ENCODE measurements around the gene EVA1C. TPM values are rescaled to one million over a fixed set of nuclear protein-coding genes. Genes with fewer than 3 reads are reported as not detected.
"Not testable (repeated sequence)": the region's sequence is repeated elsewhere in the genome, so short reads cannot be mapped to it uniquely, and the experiment has no call there.

The EVA1C gene
- polyA plus RNA-seq, 10 donors = 1.8 to 3.4 (median 2.9) TPM

DNA sequence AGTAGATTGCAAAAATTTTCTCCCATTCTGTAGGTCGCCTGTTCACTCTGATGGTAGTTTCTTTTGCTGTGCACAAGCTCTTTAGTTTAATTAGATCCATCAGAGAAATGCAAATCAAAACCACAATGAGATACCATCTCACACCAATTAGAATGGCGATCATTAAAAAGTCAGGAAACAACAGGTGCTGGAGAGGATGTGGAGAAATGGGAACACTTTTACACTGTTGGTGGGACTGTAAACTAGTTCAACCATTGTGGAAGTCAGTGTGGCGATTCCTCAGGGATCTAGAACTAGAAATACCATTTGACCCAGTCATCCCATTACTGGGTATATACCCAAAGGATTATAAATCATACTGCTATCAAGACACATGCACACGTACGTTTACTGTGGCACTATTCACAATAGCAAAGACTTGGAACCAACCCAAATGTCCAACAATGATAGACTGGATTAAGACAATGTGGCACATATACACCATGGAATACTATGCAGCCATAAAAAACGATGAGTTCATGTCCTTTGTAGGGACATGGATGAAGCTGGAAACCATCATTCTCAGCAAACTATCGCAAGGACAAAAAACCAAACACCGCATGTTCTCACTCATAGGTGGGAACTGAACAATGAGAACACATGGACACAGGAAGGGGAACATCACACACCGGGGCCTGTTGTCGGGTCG lies 21.8 kb upstream of the EVA1C start:
- DNase-seq = not testable (repeated sequence)

DNA sequence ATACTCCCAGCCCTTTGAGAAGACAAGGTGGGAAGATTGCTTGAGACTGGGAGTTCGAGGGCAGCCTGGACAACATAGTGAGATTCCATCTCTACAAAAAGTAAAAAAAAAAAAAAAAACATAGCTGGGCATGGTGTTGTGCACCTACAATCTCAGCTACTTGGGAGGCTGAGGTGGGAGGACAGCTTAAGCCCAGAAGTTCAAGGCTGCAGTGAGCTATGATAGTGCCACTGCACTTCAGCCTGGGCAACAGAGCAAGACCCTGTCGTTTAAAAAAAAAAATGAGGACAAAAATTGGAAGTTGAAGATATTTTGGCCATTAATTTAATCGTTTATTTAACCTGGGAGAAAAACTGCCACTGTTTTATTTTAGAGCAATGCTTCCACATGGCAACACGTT lies 20.8 kb upstream of the EVA1C start:
- no peak for DNase-seq

DNA sequence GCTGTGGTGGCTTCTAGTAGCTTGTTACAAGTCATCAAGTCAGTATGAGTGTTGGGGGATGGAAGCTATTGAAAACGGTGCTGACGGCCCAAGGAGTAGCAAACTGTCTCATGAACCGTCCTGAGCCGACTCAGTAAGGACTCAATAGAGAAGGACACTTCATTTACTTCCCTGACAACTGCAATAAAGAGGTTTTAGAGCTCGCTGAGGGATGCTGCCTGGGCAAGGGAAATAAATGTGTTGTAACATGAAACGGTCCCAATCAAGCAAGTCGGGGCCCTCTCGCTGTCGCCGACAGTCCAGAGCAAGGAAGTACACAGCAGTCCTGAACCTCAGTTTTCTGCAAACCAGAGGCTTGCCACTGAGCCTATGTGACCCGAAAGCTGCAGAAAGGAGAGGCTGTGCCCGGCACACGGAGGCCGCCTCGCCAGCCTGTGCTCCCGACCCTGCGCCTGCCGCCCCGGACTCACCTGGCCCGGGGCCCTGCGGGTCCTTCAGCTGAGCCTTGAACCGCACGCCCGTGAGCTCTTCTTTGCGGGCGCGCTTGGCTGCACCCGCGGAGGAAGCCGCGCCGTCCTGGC lies 20.1 kb upstream of the EVA1C start:
- no peak for DNase-seq

DNA sequence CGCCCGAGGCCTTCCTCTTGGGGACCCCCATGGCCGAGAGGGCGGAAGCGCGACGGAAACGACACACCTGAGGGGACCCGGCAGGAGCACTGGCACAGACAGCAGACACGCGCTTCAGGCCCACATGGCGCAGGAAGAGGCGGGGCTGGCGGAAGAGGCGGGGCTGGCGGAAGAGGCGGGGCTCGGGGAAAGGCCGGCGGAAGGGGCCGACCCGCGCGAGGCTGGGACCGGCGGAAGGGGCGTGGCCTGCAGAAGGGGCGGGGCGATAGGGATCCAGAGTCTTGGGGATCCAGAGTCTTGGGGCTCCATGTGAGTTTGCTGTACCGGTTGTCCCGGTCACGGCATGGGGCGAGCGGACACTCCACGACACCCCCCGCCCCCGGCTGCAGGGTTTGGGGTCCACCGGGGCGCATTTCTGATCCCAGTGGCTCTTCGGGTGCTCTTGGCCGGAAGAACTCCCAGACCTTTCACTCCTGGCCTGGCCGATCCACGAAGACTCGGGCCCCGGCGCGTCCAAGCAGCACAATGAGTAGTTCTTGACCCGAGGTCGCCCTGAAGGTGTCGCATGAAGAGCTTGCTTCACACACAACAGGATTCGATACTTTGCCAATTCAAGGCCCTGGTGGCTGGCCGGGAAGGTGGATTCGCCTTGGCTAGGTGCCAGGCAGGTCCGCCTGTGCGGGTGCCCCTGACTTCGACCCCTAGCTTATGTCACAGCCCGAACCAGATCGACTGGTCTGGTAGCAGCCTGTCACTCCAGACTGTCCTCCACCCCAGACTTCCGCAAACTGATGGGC lies 19.4 kb upstream of the EVA1C start, which contains the start of gene URB1:
URB1 (minus strand) TSS at position 133 of the 797 bp plus-strand sequence; CDS start at position 31, 102 bp downstream.
- peak; percentile 76 to 95 (median 90) for DNase-seq

DNA sequence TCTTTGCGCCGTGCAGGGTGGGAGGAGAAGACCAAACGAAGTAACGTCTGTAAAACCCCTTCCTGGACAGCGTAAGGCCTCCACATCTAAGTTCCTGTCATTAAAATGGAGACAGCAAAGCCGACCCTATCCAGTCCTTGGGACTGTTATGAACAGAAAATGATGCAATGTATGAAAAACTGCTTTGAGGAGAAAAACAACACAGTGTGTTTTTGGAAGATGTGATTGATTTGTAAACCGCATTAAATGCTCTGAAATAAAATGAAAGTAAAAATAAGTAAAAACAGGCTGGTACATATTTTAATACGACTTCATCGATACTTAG lies 18.9 kb upstream of the EVA1C start:
- no peak for DNase-seq

DNA sequence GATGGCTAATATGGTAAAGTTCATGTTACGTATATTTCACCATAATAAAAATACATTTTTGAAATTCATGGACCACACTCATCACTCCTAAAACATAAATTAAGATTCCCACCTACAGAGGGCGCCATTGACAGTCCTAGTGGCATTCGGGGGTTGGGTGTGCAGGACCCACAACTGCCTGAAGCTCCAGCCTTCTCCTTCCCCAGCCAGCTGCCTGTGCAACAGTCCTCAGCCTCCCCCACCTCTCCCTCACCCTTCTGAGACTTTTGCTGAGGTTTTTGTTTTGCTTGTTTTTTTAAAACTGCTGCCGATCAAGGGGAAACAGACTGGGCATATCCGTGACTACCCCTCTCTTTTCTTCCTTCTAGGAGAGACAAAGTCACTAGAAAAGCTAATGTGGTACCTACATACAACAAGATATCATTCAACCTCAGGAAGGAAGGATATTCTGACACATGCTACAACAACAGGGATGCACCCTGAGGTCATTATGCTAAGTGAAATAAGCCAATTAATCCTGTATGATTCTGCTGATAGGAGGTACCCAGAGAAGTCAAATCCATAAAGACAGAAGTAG lies 9.2 kb upstream of the EVA1C start:
- peak; percentile 52 to 74 (median 67) for DNase-seq

DNA sequence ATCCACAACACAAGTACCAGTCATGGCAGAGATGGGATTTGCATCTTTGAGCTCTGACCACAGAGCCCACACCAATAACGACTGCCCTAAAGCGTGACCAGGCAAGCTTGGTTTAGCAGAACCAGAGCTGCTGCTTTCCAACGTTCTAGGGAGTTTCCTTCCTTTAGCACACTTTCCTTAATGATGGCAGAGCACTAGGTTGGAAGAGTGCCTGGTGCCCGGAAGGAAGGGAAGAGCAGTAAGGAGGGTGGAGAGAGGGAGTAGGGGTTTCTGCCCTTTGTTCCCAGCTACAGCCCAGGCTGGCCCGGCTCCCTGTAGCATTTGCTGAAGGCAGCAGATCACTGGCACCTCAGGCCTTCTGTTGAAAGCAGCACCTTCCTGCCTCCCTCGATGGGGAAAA lies 6.1 kb upstream of the EVA1C start:
- no peak for DNase-seq

DNA sequence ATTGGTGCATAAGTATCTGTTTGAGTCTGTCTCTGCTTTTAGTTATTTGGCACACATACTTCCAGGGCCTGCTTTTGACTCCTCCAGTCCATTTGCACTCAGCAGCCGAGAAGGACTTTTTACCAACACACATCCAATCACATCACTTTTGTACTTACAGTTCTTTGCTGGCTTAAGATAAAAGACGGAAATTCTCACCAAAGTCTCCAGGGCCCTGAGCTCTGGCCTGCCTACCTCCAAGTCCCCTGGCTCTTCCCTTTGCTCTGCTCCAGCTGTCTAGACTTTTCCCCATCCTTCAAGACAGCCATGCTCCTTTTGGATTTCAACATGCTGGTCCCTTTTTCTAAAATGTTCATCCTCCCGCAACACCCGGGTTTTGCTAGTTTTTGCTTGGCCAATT lies 2.2 kb upstream of the EVA1C start:
- no peak for DNase-seq

DNA sequence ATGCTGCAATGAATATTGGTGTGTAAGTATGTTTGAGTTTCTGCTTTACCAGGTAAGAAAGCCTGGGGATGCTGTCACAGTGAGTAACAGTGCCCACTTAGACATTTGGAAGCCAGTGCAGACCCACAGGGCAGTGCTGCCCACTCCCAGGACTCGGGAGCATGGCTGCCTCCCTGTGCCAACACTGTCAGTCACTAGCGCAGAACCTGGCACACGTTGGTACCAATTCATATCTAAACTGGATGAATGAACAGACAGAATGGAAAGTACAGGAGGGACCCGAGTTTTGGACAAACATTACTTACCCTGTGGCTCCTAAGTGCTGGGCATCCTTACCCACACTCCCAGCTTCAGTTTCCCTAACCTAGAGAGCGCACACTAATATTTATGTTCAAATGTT lies 1.6 kb upstream of the EVA1C start:
- no peak for DNase-seq

DNA sequence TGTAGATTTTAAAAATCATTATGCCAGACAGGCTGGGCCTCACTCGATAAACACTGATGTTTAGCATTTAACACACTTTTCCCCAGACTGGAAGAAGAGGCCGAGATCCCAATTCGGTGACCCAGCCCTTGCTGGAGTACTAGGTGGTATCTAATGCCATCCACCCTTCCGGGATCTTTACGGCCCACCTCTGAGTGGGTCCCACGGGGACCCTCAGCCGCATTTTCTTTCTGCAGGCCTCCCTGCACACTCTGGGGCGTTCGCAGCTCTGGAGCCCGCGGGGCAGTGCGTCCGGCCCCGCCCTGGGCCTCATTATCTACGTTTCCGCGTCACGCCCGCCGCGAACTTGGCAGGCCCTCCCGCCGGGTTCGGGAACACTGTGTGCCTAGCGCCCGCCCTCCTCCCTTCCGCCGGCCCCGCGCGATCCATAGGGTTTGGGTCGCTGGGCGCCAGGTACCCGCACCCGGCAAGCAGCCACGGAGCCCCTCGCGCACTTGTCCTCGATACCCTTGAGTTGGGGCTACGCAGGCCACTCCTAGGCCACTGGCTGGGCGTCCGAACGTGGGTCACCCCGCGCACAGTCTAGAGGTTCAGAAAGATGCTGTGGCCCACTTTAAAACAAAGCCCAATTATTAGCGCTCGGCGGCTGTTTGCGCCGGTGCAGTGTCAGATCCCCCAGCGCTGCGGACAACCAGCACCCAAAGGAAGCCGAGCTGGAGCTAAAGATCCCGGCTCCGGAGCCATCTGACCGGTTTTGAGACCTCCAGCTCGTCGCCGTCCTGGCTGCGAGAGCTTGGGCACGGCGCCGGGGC lies 950 bp upstream of the EVA1C start:
- peak in 2 of 3 donors; percentile 46 to 75 for DNase-seq

DNA sequence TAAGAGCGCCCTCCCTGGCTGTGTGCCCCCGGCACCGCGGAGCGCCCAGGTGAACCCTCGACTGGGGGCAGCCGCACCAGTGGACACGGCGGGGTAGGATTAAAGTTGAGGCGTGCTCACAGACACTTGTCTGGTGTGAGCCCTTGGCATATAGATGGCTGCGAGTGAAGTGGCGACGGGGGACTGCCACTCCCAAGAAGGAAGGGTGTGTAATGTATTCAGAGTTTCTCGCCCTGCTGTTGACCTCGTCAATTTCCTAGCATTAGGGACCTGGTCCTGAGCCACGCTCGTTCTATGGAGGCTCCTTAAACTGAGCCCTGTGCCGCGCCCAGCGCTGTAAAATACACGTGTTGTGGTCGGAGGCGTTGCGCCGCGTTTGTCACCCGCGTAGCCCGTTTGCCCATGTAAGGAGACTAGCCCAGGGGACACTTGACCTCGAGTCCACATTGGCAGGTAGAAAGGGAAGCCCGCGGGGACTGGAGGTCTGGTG lies 554 bp downstream of the EVA1C start:
- no peak for DNase-seq

DNA sequence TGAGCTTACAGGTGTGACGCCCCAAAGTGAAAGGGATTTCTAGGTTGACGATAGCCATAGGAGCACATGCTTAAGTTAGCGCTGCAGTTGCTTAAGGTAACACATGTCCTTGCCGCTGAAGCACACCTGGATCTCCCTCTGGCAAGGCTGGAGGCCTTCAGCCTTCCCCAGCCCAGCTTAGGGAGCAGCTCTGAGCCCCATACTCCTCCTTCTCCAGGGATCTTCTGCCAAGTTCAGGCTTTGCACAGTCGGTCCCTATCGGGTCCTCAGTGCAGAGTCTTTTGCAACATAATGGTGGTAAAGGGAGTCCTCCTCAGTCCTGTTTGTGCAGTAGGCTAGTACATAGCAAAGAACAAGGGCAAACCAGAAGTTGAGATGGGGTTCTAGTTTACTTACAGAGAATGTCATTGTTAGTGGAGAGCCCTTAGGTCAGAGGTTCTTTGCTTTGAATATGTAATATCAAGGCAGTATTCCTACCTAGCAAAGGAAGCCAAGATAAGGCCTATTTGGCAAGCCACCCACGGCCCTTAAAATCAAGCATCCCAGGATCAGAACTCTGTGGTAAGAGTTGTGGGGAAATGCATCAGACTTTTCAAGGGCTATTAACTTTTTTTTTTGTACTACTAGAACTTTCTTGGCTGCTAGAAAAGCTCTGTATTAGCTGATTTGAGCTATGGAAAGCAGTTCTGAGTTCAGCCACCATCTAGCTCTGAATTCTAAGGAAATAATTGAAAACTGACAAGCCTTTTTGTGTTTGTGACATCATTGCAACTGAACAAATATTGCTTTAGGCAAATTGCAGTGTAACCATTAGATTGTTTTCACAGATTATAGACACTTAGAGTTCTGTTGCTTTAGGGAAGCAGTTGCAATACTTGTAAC lies 1.4 kb downstream of the EVA1C start:
- no peak for DNase-seq

DNA sequence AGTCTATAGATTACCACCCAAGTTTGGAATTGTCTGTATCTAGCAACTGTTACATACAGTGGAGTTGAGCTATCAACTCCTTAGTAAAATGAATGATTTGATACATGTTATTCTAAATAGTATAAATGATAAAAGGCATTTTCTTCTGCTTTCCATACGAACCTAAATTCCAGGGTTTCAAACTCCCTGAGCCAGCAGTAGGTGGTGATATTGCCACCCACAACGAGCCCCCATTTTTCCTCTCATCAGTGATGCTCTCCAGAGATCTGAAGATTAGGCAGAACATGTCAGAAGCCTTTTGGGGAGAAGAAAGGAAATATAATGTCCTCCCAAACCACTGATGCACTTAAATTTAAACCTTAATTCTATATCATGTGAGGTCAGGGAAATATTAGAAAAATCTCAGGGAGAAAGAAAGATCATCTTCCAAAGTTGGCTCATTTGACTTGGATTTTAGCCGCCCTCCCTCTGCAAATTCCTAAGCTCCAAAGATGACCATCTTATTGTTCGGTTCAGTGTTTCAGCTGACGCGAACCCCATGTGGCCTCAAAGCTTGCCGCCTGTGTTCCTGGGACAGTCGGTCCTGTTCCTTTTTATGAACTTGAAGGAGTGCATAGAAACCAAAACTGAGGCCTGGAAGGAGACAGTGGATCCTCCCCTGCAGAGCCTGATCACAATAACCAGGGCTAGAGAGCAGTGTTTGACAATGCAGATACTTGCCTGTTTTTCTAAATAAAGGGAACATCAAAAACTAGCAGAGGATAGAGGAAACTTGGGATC lies 2.3 kb downstream of the EVA1C start:
- no peak for DNase-seq

DNA sequence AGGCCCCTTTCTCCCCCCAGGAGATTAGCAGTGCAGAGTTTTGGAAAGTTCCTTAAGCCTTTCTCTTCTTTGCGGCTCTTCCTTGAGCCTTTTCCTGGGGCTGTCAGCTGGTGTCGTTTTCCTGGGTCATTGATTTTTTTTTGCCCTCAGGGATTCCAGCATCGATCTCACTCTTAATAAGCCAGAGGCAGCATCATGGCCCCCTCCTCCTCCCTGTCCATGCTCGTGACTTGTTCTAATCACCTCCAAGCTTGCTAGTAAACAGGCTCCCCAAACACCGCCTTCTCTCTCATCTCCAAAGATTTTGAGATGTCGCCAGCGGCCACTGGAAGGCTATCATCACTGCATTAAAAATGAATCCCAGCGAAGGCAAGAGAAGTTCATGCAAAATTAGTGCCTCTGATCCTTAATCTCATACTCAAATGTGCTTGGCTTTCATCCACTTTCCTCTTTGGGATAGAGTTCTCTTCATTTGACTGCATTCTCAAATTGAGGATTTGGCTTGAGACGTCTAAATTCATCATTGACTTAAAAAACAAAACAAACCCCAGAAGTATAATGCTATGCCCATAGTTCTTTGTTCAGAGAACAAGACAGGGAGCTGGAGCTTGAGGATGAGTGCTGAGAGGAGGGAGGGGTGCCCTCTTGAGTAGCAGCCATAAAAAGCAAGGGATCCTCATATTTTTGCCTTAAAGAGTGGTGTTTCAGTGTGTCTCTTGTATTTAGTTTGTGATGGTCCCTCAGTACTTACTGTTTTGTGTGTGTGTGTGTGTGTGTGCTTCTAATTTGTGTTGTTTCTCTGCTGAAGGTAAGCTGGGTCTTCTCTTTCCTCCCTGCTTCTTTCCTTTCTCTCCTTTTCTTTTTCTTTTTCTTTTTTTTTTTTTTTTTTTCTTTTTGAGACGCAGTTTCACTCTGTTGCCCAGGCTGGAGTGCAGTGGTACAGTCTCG lies 3.2 kb downstream of the EVA1C start:
- no peak for DNase-seq

DNA sequence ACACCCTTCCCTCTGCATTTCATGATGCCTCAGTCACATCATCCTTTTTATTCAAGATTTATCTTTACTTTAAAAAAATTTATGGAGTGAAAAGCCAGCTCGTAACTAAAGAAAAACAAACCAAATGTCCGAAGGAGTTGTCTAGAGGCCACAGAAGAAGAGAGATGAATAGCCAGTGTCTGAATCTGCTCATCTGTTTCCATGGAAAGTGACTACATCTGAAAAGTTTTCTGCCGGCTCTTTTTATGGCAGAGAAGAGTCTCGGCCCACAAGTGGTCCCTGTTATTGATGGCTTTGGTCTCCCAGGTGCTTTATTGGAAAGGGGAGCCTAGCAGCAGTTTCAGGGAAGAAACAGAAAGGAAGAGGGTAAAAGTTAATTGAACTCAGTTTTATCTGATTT lies 5.6 kb downstream of the EVA1C start:
- no peak for DNase-seq

DNA sequence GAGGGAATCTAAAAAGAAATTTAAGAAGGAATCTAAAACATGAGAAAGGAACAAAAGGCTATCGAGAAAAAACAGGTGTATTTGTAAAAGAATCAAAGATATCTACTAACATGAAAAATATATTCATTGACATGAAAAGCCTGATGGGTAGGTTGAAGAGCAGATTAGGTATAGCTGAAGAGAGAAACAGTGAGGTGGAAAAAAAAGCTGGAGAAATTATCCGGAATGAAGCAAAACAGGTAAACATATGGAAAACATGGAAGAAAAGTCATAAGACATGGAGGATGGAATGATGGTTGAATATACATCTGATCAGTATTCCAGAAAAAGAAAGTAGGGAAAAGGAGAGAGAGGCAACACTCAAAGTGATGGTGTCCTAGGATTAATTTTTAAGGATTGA lies 9.6 kb downstream of the EVA1C start:
- no peak for DNase-seq

DNA sequence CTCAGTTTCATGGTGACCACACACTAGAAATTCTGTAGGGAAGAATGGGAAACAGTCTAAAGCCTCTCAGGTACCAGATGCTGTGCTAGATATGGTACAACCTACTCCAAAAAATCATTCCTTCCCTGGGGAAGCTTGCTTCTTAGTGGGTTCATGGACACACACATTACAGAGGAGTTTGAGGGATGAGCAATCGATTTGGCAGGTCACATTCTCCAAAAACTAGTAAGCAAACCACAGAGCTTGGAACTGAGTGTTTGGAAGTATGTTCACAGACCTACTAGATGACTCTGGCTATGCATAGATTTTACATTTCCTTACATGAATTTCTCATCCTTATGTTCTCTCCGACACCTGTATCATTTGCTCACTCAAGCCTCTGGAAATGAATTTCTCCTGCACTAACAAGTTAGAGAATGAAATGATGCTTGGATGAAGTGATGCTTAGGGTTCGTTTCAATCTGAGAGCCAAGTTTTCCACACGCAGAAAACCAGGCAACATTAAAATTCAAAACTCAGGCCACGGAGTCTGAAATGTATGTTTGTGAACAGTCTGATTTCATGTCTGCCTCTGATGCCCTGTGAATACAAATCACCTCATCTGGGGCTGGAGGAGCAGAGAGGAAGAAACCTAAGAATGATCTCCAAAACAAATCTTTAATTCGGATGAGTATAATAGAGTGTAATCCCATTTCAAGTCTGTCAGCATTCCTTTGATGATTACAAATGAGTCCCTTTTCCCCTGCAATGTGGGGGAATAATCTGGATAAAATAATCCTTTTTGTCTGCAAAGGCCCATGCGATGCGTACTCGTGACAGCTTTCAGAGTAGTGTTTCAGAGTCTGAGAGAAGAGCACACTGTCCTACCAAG lies 11.0 kb downstream of the EVA1C start:
- DNase-seq = peak in 1 of 3 donors; percentile 67

DNA sequence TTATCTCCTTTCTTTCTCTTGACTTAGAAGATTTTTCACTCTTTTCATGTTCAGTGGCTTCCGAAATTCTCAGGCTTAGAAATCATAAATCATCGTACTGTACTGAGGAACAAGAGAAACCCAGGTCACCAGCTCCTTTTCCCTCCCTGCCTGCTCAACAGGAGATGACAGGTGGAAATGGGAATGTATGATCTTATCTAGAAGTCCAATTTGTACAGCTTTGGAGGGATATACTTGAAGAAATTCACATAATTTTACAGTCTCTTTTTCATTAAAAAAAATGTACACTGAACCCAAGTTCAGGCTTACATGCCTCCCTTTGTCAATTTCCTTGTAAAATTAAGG lies 11.7 kb downstream of the EVA1C start:
- no peak for DNase-seq

All from muscle of back (tissue), 11 donors.